ENCODE data around the gene CPNE1. TPM values are rescaled to one million over a fixed set of nuclear protein-coding genes. Genes with fewer than 3 reads are reported as not detected.

Gene CPNE1
- total RNA-seq, 1 experiment from 2014 or later = 333 TPM

- Histone ChIP-seq H3K27me3 (ENCODE audit: insufficient read depth, low read length) (no peaks in the 10 kb centered on the region), H4K20me1 (ENCODE audit: insufficient read depth) (no peaks in the 10 kb centered on the region), H3K79me2 (ENCODE audit: insufficient read depth, low read length) (no peaks in the 10 kb centered on the region), H3K4me2 (ENCODE audit: low read length) (no peak overlapping the region), H3K9me3 (ENCODE audit: control insufficient read depth in 1 of 2, insufficient read depth in 1 of 2, low read depth in 1 of 2, low read length in 2 of 2) (no peaks in the 10 kb centered on the region), H3K4me3 (replicated peaks in 1 of 2; ENCODE audit: low read depth in 1 of 2, low read length in 2 of 2) (no peak overlapping the region), H3K27ac (ENCODE audit: low read depth, low read length) (no peak overlapping the region), H3K36me3 (ENCODE audit: control insufficient read depth in 1 of 2, insufficient read depth in 2 of 2, low read length in 2 of 2) (no peaks in the 10 kb centered on the region), H3K9me2 (ENCODE audit: insufficient read depth) (no peaks in the 10 kb centered on the region), H3K9ac (ENCODE audit: low read length) (no peak overlapping the region), H2AFZ (ENCODE audit: low read depth, low read length, poor library complexity, severe bottlenecking) (no peak overlapping the region), H3K4me1 (ENCODE audit: control insufficient read depth in 1 of 2, insufficient read depth in 2 of 2, low read length in 2 of 2) (peaks cover 0 to 3% of the 10 kb centered on the region in 2 experiments; a peak in 1 of 4 replicates)
- TF ChIP-seq REST (IDR thresholded peaks at IDR 0.05; ENCODE audit: low read depth) (no peak), ZBTB33 (IDR thresholded peaks at IDR 0.05; ENCODE audit: extremely low read depth, insufficient replicate concordance, low read length) (no peak), ZFX (IDR thresholded peaks at IDR 0.05) (no peak), RAD21 (IDR thresholded peaks at IDR 0.05; ENCODE audit: low read depth) (no peak), ATF3 (IDR thresholded peaks at IDR 0.05) (no peak), SIN3A (IDR thresholded peaks at IDR 0.05; ENCODE audit: low read depth) (no peak), ELF1 (IDR thresholded peaks at IDR 0.05; ENCODE audit: borderline replicate concordance, low read depth) (no peak), SRF (IDR thresholded peaks at IDR 0.05; ENCODE audit: low read depth) (no peak), YY1 (IDR thresholded peaks at IDR 0.05; ENCODE audit: extremely low read depth, insufficient replicate concordance, low read depth, low read length) (no peak), EZH2phosphoT487 (IDR thresholded peaks at IDR 0.05; ENCODE audit: borderline replicate concordance) (no peak), JUND (IDR thresholded peaks at IDR 0.05) (no peak), SP1 (IDR thresholded peaks at IDR 0.05; ENCODE audit: low read depth) (no peak), ZNF274 (IDR thresholded peaks at IDR 0.05; ENCODE audit: low read depth, low read length) (no peak)
- ChIA-PET CTCF (no interaction called here), RAD21 (ENCODE audit: low non-redundant PET in 1 of 2, low total read pairs in 2 of 2, uncharacterized antibody in 2 of 2, unreplicated experiment in 2 of 2) (no interaction called here), POLR2A (interaction anchor here (1.0 kb wide), 1 partner anchor 10 kb away, joined by 3 read pairs; no protein-coding TSS in a partner anchor)
- intact Hi-C loops (cut with micrococcal nuclease) = no loop called here
- no peak for DNase-seq (ENCODE audit: low read depth, low spot score)
- ATAC-seq = no peak
- no TSS peak for BruUV-seq (replicated peaks)
Observed at GRCh38 chr20:35586751-35587425, 77.8 kb downstream of the CPNE1 start.

Measured in HCT116 (cell line).